ENCODE data around the gene SLC9A7. TPM values are rescaled to one million over a fixed set of nuclear protein-coding genes. Genes with fewer than 3 reads are reported as not detected.

SLC9A7 gene
- total and polyA plus RNA-seq, 2 of the 13 experiments (the other 11 are each of a cell fraction or from before 2014, with no cell fraction given): 5.8 to 7.2 TPM

DNA sequence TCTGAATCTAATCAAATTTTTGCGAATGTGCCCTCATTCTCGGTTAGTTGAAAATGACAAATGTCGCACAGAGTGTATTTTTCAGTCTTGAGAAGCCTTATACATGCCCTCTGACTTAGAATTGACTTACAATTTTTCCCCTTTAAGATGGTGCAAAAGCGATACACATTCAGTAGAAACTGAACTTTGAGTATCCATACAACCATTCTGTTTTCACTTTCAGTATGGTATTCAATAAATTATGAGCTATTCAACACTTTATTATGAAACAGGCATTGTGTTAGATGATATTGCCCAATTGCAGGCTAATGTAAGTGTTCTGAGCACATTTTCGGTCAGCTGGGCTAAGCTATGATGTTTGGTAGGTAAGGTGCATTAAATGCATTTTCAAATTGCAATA lies 43.4 kb downstream of the SLC9A7 start:
- no peak overlapping the region for H3K4me2 ChIP-seq (ENCODE audit: low read depth, low read length)
- H3K27ac ChIP-seq (ENCODE audit: extremely low read length, insufficient read depth, low read length): no peak overlapping the region
- intact Hi-C loops (cut with micrococcal nuclease; ENCODE audit: unreplicated experiment) (no loop called here), in situ Hi-C loops (cut with HindIII; ENCODE audit: extremely low pct_ligation_motif_present, low pct_unique_long_range_greater_than_20kb) (no loop called here)
- no peak overlapping the region for H3K4me3 ChIP-seq (replicated peaks in 1 of 3; ENCODE audit: insufficient read depth in 1 of 3, low read depth in 2 of 3, low read length in 3 of 3)
- POLR2A ChIA-PET: no interaction called here
- H3K27me3 ChIP-seq (ENCODE audit: control insufficient read depth in 1 of 2, insufficient read depth in 2 of 2, low read length in 2 of 2): no peaks in the 10 kb centered on the region
- CTCF ChIA-PET (ENCODE audit: low intra/inter-chr PET ratio, low total read pairs): no interaction called here
- no peak overlapping the region for H3K9ac ChIP-seq (ENCODE audit: insufficient read depth, low read depth, low read length)
- no peaks in the 10 kb centered on the region for H3K79me2 ChIP-seq (ENCODE audit: insufficient read depth, low read length)
- H4K20me1 ChIP-seq (ENCODE audit: insufficient read depth, low read length): no peaks in the 10 kb centered on the region
- 99% methylated on average over 5 of the region's 5 CpGs for WGBS (ENCODE audit: low lambda C conversion rate)
- no peaks in the 10 kb centered on the region for H3K36me3 ChIP-seq (replicated peaks in 1 of 2; ENCODE audit: control insufficient read depth in 1 of 2, insufficient read depth in 2 of 2, low read length in 2 of 2)
- no peaks in the 10 kb centered on the region for H3K4me1 ChIP-seq (ENCODE audit: insufficient read depth, low read length)
- DNase-seq (ENCODE audit: low spot score) (no peak), ATAC-seq (no peak), FAIRE-seq (no peak)
- no TSS peak for BruUV-seq (replicated peaks)
- H2AFZ ChIP-seq (ENCODE audit: low read length): no peak overlapping the region
- H3K9me3 ChIP-seq (ENCODE audit: low read length): no peaks in the 10 kb centered on the region
- TF ChIP-seq TAF15 (IDR thresholded peaks at IDR 0.05; ENCODE audit: low read depth, low read length, poor library complexity, severe bottlenecking) (no peak), MEF2D (CRISPR knock-in tag; IDR thresholded peaks at IDR 0.05) (no peak), CBX1 (IDR thresholded peaks at IDR 0.05; ENCODE audit: low read depth) (no peak), SSRP1 (CRISPR knock-in tag; IDR thresholded peaks at IDR 0.05) (no peak), MYNN (CRISPR knock-in tag; IDR thresholded peaks at IDR 0.05; ENCODE audit: low read depth) (no peak), PAWR (CRISPR knock-in tag; IDR thresholded peaks at IDR 0.05; ENCODE audit: borderline replicate concordance) (no peak), ZNF543 (CRISPR knock-in tag; IDR thresholded peaks at IDR 0.05) (no peak), ZBTB3 (CRISPR knock-in tag; IDR thresholded peaks at IDR 0.05; ENCODE audit: borderline replicate concordance, low read depth) (no peak)
- TF ChIP-seq, protein P1, sequence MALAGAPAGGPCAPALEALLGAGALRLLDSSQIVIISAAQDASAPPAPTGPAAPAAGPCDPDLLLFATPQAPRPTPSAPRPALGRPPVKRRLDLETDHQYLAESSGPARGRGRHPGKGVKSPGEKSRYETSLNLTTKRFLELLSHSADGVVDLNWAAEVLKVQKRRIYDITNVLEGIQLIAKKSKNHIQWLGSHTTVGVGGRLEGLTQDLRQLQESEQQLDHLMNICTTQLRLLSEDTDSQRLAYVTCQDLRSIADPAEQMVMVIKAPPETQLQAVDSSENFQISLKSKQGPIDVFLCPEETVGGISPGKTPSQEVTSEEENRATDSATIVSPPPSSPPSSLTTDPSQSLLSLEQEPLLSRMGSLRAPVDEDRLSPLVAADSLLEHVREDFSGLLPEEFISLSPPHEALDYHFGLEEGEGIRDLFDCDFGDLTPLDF (CRISPR knock-in tag; IDR thresholded peaks at IDR 0.05): no peak
- TF ChIP-seq, protein P2, sequence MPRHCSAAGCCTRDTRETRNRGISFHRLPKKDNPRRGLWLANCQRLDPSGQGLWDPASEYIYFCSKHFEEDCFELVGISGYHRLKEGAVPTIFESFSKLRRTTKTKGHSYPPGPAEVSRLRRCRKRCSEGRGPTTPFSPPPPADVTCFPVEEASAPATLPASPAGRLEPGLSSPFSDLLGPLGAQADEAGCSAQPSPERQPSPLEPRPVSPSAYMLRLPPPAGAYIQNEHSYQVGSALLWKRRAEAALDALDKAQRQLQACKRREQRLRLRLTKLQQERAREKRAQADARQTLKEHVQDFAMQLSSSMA (CRISPR knock-in tag; IDR thresholded peaks at IDR 0.05): no peak
- TF ChIP-seq, protein P3, sequence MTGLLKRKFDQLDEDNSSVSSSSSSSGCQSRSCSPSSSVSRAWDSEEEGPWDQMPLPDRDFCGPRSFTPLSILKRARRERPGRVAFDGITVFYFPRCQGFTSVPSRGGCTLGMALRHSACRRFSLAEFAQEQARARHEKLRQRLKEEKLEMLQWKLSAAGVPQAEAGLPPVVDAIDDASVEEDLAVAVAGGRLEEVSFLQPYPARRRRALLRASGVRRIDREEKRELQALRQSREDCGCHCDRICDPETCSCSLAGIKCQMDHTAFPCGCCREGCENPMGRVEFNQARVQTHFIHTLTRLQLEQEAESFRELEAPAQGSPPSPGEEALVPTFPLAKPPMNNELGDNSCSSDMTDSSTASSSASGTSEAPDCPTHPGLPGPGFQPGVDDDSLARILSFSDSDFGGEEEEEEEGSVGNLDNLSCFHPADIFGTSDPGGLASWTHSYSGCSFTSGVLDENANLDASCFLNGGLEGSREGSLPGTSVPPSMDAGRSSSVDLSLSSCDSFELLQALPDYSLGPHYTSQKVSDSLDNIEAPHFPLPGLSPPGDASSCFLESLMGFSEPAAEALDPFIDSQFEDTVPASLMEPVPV (CRISPR knock-in tag; IDR thresholded peaks at IDR 0.05): no peak
- TF ChIP-seq, protein P4, sequence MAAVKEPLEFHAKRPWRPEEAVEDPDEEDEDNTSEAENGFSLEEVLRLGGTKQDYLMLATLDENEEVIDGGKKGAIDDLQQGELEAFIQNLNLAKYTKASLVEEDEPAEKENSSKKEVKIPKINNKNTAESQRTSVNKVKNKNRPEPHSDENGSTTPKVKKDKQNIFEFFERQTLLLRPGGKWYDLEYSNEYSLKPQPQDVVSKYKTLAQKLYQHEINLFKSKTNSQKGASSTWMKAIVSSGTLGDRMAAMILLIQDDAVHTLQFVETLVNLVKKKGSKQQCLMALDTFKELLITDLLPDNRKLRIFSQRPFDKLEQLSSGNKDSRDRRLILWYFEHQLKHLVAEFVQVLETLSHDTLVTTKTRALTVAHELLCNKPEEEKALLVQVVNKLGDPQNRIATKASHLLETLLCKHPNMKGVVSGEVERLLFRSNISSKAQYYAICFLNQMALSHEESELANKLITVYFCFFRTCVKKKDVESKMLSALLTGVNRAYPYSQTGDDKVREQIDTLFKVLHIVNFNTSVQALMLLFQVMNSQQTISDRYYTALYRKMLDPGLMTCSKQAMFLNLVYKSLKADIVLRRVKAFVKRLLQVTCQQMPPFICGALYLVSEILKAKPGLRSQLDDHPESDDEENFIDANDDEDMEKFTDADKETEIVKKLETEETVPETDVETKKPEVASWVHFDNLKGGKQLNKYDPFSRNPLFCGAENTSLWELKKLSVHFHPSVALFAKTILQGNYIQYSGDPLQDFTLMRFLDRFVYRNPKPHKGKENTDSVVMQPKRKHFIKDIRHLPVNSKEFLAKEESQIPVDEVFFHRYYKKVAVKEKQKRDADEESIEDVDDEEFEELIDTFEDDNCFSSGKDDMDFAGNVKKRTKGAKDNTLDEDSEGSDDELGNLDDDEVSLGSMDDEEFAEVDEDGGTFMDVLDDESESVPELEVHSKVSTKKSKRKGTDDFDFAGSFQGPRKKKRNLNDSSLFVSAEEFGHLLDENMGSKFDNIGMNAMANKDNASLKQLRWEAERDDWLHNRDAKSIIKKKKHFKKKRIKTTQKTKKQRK (IDR thresholded peaks at IDR 0.05; ENCODE audit: low read length): no peak
- TF ChIP-seq, protein P5, sequence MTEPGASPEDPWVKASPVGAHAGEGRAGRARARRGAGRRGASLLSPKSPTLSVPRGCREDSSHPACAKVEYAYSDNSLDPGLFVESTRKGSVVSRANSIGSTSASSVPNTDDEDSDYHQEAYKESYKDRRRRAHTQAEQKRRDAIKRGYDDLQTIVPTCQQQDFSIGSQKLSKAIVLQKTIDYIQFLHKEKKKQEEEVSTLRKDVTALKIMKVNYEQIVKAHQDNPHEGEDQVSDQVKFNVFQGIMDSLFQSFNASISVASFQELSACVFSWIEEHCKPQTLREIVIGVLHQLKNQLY (CRISPR knock-in tag; IDR thresholded peaks at IDR 0.05): no peak
- TF ChIP-seq, protein P6, sequence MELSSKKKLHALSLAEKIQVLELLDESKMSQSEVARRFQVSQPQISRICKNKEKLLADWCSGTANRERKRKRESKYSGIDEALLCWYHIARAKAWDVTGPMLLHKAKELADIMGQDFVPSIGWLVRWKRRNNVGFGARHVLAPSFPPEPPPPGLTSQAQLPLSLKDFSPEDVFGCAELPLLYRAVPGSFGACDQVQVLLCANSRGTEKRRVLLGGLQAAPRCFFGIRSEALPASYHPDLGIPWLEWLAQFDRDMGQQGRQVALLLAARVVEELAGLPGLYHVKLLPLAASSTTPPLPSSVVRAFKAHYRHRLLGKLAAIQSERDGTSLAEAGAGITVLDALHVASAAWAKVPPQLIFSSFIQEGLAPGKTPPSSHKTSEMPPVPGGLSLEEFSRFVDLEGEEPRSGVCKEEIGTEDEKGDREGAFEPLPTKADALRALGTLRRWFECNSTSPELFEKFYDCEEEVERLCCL (CRISPR knock-in tag; IDR thresholded peaks at IDR 0.05; ENCODE audit: borderline replicate concordance): no peak

All from HepG2 (cell line).